Inferior parietal cortex (tissue), 1 donor: ENCODE measurements around the gene U2AF1L4.

Experiments used
- DNase-seq: peaks from one replicate; pipeline ENCODE4 v3.0.0-alpha.2; 2016; ENCODE audit errors: extremely low spot score

U2AF1L4 gene

DNA sequence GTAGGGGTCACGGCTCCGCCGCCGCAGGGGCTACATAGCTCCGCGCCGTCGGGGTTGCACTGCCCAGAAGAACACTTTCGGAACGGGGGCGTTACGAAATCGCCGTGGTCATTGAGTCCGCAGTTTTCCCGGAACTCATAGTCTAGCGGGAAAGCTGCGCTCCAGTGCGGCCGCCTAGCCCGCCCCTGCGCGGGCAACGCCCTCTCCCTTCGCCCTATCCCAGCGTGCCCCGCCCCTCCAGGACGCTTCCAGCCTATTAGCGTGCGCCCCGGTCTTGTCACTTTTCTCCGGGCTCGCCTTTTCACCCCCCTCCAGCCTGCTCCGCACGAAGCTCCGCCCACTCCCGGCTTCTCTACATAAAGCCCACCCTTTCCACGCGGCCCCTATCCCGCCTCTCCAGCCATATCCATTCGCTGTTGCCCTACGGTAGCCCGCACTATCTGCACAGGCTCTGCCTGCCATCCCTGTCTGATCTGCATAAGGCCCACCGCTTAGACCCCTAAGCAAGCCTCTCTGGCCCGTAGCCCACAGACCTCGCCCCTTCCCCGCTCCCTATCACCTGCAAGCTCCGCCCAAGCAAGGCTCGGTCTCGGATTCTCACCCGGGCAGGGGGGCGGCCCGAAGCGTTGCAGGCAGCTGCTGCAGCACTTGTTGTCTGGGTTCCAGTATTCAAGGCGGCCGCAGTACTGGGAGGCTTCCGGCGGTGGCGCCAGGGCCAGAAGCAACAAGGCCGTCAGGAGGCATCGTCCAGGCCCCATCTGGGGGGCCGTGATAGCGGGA lies 4.6 kb downstream of the U2AF1L4 start:
- peak; percentile 96 for DNase-seq

DNA sequence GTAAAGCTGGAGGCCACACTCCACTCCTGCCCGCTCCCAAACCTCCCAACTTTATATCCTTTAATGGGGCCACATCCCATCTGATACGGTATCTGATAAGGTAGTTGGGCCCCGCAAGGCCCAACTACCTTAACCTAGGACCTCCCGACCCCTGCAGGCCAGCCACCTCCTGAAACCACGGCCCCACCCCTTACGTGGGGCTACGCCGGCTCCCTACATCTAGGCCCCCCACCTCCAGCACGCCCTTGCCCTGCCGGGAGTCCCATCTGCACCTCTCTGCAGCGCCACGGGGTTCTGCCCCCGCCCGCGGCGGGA lies 5.2 kb downstream of the U2AF1L4 start:
- no peak for DNase-seq

DNA sequence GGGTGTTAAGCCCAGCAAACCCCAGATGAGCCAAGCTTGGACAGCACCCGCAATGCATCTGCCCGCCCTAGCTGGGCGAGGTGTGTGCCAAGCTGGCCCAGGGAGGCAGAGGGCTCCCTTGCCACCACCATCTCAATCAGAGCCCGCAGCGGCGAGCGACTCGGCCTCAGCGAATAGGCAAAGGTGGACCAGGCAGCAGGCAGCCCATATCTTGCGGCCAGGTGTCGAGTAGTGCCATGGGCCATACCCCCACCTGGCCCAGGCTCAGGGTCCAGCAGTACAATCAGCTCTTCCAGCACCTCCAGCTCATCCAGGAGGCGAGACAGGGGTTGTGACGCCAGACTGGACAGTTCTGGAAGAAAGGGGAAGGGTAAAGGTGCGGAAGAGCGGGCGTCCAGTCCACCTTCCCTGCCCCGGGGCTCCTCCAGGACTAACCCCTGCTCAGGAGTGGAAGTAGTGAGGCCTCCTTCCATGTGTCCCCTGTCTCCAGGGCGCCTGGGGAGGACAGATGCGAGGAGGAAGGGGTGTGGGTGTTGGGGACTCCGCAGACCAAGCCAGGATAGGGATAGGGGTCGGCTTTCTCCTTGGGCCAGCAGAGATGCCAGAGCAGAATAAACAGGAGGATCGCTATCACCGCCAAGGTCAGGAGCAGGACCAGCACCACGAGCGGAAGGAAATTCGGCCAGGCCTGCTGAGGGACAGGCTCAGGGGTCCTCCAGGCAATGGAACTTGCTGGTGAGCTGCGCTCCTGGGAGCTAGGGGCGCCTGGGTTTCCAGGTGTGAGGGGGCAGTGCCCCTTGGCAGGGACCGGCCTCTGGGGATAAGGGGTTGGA lies 5.7 kb downstream of the U2AF1L4 start:
- DNase-seq: no peak

DNA sequence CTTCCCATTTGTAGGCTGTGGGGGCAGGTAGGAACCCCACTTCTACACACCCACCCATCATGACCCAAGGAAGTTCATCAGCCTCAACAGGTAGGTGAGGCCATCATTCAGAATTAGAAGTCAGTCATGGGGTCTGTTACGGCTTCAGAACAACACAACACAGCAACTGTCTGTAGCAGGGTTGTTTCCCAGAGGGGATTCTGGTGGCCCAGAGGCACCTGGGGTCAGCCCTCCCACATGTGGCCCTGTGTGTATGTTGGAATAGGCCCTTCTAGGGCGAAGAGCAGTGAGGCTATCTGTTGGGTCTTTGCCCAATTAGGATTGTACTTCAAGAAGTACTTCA lies 6.4 kb downstream of the U2AF1L4 start:
- no peak for DNase-seq

DNA sequence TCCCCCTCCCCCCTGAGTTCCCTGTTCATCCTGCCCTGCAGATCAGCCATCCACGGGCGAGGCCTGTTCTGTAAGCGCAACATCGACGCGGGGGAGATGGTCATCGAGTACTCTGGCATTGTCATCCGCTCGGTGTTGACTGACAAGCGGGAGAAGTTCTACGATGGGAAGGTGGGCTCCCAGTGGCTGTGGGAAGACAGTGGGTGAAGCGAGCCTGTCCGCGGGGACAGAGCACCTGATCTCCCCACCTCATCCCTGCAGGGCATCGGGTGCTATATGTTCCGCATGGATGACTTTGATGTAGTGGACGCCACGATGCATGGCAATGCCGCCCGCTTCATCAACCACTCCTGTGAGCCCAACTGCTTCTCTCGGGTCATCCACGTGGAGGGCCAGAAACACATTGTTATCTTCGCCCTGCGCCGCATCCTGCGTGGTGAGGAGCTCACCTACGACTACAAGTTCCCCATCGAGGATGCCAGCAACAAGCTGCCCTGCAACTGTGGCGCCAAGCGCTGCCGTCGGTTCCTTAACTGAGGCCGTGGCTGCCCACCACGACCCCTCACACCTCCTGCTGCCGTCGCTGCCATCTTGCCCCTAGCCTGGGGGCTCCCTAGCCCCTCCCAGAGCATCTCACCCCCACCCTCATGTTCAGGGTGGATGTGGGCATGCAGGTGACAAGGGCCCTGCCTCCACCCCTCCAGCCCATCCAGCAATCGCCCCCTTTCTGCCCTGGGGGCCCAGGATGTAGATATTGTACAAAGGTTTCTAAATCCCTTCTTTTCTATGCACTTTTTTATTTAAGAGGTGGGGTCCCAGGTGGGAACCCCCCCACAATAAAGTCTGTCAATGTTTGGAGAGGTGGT lies 7.0 kb downstream of the U2AF1L4 start:
- DNase-seq: no peak

DNA sequence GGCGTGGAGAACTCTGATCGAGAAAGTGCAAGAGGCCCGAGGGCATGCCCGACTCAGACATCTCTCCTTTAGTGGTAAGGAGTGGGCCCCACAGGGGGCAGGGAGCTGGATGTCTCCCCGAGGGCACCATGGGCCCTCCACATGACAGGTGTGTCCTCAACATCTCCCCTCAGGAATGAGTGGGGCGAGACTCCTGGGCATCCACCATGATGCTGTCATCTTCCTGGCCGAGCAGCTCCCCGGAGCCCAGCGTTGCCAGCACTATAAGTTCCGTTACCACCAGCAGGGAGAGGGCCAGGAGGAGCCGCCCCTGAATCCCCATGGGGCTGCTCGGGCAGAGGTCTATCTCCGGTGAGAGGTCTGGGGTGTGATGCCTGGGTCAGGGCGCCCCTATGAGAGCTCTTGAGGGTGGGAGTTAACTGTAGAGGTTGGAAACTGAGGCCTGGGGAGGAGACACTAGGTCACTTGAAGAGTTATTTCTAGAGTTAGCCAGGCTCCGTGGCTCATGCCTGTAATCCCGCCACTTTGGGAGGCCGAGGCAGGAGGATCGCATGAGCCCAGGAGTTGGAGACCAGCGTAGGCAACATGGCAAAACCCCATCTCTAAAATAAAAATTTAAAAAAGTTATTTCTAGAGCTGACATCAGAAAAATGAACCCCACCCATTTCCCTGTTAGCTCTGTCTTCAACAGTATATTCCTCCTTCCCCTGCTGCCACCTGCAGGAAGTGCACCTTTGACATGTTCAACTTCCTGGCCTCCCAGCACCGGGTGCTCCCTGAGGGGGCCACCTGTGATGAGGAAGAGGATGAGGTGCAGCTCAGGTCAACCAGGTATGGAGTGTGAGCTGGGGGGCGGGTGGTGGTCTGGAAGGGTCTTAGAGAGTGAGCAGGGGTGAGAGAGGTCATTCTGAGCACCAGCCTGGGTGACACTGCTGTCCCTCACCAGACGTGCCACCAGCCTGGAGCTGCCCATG lies 8.0 kb downstream of the U2AF1L4 start:
- DNase-seq: no peak

DNA sequence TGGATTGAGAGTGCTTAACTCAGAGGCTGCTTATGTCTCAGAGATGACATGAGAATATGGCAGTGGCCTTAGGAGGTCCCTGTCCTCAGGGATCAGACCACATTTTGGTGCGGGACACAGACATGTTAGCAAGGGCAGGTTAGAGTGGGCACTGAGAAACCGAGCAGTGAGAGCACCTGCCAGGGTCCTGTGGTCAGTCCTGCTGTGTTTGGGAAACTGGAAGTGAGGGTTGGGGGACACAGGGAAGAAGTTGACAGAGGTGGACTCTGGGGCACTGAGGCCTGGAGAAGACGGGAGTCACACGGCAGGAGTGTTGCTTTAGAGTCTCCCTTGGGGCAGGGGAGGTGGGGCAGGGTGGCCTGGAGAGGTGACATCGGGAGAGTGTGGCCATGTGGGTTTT lies 10.3 kb downstream of the U2AF1L4 start:
- no peak for DNase-seq

DNA sequence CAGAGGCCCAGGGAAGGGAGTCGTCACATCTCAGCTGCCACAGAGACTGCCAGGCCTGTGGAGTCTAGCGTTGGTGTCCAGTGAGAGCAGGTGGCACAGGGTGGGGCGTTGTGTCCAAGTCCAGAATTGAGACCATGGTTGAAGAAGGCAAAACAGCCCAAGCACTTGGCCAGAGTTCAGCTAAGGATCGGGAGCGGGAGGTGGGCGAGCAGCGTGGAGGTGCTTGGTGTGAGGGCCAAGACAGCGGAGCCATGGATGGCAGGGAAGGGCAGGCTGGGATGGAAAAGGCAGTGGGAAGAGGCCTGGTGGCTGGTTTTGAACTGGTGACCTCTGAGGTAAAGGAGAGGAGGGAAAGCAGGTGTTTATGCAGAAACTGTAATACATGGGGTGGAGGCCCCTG lies 10.9 kb downstream of the U2AF1L4 start:
- DNase-seq: no peak

DNA sequence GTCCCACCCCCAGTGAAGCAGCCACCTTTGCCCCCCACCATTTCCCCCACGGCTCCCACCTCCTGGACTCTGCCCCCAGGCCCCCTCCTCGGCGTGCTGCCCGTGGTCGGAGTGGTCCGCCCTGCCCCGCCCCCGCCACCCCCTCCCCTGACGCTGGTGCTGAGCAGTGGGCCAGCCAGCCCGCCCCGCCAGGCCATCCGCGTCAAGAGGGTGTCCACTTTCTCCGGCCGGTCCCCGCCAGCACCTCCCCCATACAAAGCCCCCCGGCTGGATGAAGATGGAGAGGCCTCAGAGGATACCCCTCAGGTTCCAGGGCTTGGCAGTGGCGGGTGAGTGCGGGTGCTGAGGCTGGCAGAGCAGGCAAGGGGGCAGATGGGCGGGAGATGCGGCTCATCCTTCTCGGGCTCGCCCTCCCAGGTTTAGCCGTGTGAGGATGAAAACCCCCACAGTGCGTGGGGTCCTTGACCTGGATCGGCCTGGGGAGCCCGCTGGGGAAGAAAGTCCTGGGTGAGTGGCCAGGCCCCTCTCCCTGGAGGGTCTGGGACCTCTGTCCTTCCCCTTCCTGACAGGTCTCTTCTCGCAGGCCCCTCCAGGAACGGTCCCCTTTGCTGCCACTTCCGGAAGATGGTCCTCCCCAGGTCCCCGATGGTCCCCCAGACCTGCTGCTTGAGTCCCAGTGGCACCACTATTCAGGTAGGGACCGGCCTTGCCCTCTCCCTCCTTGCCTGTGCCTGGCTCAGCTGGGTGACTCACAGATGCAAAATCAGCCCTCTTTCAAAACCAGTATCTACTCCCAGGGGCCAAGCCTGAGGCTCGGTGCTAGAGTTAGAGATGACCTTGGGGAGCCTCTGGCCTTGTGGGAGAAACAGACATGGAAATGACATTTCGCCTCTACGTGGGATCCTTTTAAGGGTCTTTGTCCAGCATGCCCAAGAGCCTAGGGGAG lies 11.8 kb downstream of the U2AF1L4 start:
- no peak for DNase-seq

DNA sequence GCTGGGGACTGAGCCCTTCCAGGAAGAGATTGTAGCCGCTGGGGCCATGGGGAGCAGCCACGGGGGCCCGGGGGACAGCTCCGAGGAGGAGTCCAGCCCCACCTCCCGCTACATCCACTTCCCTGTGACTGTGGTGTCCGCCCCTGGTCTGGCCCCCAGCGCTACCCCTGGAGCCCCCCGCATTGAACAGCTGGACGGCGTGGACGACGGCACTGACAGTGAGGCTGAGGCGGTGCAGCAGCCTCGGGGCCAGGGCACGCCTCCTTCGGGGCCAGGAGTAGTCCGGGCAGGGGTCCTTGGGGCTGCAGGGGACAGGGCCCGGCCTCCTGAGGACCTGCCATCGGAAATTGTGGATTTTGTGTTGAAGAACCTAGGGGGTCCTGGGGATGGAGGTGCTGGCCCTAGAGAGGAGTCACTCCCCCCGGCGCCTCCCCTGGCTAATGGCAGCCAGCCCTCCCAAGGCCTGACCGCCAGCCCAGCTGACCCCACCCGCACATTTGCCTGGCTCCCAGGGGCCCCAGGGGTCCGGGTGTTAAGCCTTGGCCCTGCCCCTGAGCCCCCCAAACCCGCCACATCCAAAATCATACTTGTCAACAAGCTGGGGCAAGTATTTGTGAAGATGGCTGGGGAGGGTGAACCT lies 12.6 kb downstream of the U2AF1L4 start:
- DNase-seq: no peak

DNA sequence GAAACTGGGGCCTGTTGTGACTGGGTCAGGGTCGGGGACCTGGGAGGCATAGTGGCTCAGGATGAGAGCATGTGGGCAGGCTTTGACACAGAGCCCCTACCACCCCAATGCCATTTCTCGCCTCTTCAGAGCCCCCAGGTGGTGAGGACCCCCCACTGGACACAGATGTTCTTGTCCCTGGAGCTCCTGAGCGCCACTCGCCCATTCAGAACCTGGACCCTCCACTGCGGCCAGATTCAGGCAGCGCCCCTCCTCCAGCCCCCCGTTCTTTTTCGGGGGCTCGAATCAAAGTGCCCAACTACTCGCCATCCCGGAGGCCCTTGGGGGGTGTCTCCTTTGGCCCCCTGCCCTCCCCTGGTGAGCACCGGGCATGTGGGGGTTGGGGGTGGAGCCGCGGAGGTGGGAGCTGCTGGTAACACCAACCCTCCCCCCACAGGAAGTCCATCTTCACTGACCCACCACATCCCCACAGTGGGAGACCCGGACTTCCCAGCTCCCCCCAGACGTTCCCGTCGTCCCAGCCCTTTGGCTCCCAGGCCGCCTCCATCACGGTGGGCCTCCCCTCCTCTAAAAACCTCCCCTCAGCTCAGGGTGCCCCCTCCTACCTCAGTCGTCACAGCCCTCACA lies 13.3 kb downstream of the U2AF1L4 start:
- no peak for DNase-seq

DNA sequence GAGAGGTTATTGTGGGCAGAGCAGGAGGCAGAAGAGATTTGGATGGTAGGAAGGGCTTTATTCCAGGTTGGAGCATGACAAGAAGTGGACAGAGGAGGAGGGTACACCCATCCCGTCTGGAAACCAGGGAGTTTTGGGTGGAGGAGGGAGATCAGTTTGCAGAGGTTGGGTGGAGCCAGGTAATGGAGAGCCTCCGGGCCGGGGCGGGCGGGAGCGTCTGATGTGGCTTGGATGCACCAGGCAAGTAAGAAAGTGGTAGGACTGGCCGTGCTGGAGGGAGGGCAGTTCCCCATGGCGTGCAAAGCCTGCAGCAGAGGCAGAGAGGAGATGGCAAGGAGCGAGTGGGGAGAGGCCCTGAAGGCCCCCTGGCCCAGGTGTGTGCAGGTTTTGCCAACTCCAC lies 13.9 kb downstream of the U2AF1L4 start:
- DNase-seq: no peak

DNA sequence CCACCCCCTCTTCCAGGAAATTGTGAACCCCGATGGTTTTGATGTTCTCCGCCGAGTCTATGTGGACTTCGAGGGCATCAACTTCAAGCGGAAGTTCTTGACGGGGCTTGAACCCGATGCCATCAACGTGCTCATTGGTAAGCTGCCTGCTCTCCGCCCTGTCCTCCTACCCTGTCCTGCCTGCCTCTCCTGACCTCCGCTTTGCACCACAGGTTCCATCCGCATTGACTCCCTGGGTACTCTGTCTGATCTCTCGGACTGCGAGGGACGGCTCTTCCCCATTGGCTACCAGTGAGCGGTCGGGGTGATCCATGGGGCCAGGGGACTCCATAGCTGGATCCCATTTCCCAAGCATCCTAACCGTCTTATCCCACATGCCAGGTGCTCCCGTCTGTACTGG lies 14.9 kb downstream of the U2AF1L4 start:
- DNase-seq: no peak

DNA sequence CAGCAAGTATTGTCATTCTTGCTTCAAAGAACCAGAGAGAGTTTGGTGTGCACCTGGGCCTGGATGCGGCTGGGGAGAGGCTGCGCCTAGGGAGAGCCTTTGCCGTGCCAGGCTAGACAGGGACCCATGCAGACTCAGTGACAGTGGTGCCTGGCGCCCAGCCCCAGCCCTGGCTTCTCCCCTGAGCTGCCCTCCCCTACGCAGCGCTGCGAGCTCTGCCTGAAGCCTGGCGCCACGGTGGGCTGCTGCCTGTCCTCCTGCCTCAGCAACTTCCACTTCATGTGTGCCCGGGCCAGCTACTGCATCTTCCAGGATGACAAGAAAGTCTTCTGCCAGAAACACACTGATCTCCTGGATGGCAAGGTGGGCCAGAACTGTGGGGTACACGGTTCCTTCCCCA lies 15.5 kb downstream of the U2AF1L4 start:
- no peak for DNase-seq

DNA sequence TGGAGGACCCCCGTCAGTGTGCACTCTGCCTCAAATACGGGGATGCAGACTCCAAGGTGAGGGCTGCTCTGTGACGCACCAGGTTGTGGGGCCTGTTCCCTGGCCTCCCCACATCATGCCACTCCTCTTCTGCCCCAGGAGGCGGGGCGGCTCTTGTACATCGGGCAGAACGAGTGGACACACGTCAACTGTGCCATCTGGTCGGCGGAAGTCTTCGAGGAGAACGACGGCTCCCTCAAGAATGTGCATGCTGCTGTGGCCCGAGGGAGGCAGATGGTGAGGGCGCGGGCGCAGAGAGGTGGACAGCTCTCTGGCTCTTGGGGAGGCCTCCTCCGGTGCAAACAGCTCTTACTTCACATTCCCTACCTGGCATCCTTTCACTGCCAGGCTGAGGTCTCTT lies 16.2 kb downstream of the U2AF1L4 start:
- DNase-seq: no peak

DNA sequence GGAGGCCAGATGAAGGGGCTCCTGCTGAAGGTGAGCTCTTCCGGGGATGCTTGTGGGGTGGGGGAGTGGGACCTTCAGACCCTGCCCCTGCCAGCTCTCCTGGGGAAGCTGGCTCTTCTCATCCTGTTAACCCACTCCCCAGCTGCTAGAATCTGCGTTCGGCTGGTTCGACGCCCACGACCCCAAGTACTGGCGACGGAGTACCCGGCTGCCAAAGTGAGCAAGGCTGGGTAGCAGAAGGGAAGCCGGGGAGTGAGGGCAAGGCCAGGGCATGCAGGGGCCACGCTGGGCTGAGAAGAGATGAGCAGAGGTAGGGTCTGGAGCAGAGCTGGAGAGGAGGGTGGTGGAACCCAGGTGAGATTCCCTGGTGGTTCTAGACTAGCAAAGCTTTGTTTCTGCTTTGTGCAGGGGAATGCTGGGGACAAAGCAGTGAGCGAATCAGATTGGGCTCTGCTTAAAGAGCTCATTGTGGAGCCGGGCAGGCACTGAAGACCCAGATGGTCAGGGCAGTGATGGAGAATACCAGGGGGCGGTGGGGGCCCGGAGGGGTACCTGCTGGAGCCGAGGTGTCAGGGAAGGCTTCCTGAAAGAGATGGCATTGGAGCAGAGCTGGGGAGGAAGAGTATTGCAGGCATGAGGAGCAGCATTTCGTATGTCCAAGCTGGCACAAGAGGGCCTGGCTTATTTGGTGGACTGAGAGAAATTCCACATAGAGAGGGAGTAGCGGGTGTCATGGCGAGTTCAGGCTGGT lies 17.1 kb downstream of the U2AF1L4 start:
- DNase-seq: no peak

DNA sequence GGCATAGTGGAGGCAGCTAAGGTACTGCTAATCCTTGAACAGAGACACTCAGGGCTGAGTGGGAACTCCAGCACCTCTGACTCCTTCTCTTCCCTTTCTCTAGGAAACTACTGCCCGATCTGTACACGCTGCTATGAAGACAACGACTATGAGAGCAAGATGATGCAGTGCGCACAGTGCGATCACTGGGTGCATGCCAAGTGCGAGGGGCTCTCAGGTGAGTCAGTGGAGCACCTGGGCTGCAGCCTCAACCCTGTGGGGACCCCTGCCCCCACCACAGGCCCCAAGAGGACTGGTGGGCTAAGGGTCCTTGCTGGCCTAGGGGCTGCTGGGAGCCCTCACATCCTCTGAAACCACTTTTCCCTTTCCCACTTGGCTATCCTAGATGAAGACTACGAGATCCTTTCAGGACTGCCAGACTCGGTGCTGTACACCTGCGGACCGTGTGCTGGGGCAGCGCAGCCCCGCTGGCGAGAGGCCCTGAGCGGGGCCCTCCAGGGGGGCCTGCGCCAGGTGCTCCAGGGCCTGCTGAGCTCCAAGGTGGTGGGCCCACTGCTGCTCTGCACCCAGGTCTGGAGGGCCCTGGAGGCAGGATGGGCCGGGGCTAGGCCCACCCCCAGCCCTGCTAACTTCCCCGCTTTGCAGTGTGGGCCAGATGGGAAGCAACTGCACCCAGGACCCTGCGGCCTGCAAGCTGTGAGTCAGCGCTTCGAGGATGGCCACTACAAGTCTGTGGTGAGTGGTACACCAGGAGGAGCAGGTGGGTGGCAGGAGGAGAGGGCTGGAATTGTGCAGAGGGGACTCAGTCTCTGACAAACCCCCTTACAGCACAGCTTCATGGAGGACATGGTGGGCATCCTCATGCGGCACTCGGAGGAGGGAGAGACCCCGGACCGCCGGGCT lies 17.9 kb downstream of the U2AF1L4 start:
- no peak for DNase-seq
